Activated naive CD4-positive, alpha-beta T cell treated with anti-CD3 and anti-CD28 coated beads for 36 hours (primary cell): ENCODE results near the gene CDK5RAP3. TPM values are rescaled to one million over a fixed set of nuclear protein-coding genes. Genes with fewer than 3 reads are reported as not detected.
"Not testable (repeated sequence)": the region's sequence is repeated elsewhere in the genome, so short reads cannot be mapped to it uniquely, and the experiment has no call there.

Experiments
- CTCF ChIA-PET: fragments of 350-600 bp; sonication (Branson Sonifier 250); formaldehyde crosslinking; loops from one replicate; lab custom pipeline; 2021; ENCODE audit warnings: antibody characterized with exemption; lab: Charles Lee
- DNase-seq: peaks from one replicate; pipeline ENCODE4 v3.0.0-alpha.2; 2020
- H3K27ac Mint-ChIP-seq: one replicate; pipeline ENCODE4 v1.8.0; 2021; ENCODE audit warnings: mild to moderate bottlenecking, mixed read lengths
- H3K27me3 Mint-ChIP-seq: one replicate; pipeline ENCODE4 v1.8.0; 2021; ENCODE audit warnings: low read depth, mixed read lengths
- H3K36me3 Mint-ChIP-seq: one replicate; pipeline ENCODE4 v1.8.0; 2021; ENCODE audit warnings: low read depth, mixed read lengths
- H3K4me1 Mint-ChIP-seq: one replicate; pipeline ENCODE4 v1.8.0; 2021; ENCODE audit warnings: low read depth, mixed read lengths
- H3K4me3 Mint-ChIP-seq: one replicate; pipeline ENCODE4 v1.8.0; 2021; ENCODE audit warnings: mild to moderate bottlenecking, moderate library complexity, mixed read lengths
- H3K9me3 Mint-ChIP-seq: one replicate; pipeline ENCODE4 v1.8.0; 2021; ENCODE audit warnings: mixed read lengths
- intact Hi-C: fragments of 100-400 bp; cut with micrococcal nuclease; formaldehyde crosslinking; loops from one replicate; pipeline ENCODE4 v1.15.1; 2023
- total RNA-seq, 2 experiments: library from RNA; stranded (reverse); gene quantifications; one replicate each; pipeline ENCODE4 v1.2.3, GENCODE V29; 2021

CDK5RAP3 gene
- total RNA-seq, 2 experiments from 2014 or later, result 174 to 175 TPM

GRCh38 chr17:48004983-48005382, 34.1 kb downstream of the CDK5RAP3 start:
- CTCF ChIA-PET, result interaction anchor here (1.0 to 1.7 kb wide), 2 partner anchors 13 to 29 kb away, joined by 3 to 4 read pairs; no protein-coding TSS in a partner anchor
- no peaks in the 10 kb centered on the region for H3K9me3 Mint-ChIP-seq
- no peak for DNase-seq

GRCh38 chr17:48006936-48007709, 36.2 kb downstream of the CDK5RAP3 start:
- Mint-ChIP-seq H3K27ac (no peak overlapping the region), H3K4me1 (peaks cover 8% of the 10 kb centered on the region), H3K4me3 (no peak overlapping the region), H3K27me3 (peaks cover 31% of the 10 kb centered on the region), H3K36me3 (no peaks in the 10 kb centered on the region), H3K9me3 (no peaks in the 10 kb centered on the region)
- intact Hi-C loops, result no loop called here
- CTCF ChIA-PET, result interaction anchor here (0.6 to 1.7 kb wide), 4 partner anchors 8 to 18 kb away, joined by 3 to 5 read pairs (median 3); no protein-coding TSS in a partner anchor
- no peak for DNase-seq

More at GRCh38 chr17:48004983-48005382, 34.1 kb downstream of the CDK5RAP3 start:
- peaks cover 15% of the 10 kb centered on the region for H3K27me3 Mint-ChIP-seq
- H3K36me3 Mint-ChIP-seq, result no peaks in the 10 kb centered on the region
- intact Hi-C loops, result no loop called here
- no peak overlapping the region for H3K4me3 Mint-ChIP-seq
- peaks cover under 1% of the 10 kb centered on the region for H3K4me1 Mint-ChIP-seq
- no peak overlapping the region for H3K27ac Mint-ChIP-seq

- Mint-ChIP-seq H3K4me1 (peaks cover 12% of the 10 kb centered on the region), H3K27ac (no peak overlapping the region), H3K9me3 (no peaks in the 10 kb centered on the region), H3K27me3 (peaks cover 50% of the 10 kb centered on the region), H3K4me3 (no peak overlapping the region), H3K36me3 (no peaks in the 10 kb centered on the region)
- no peak for DNase-seq
- CTCF ChIA-PET, result interaction anchor here (0.6 to 6.3 kb wide), 6 partner anchors 10 to 169 kb away, joined by 3 to 28 read pairs (median 4); partner anchors contain the start of gene SCRN2
- intact Hi-C loops, result loop anchor here (2.0 to 5.0 kb wide), 2 partner anchors 63 to 113 kb away; partner anchors contain the start of gene SP2
Measured at GRCh38 chr17:48010193-48010592, 39.3 kb downstream of the CDK5RAP3 start.

- H3K27ac Mint-ChIP-seq, result no peak overlapping the region
- peak overlapping the region; percentile 70 for H3K4me3 Mint-ChIP-seq
- DNase-seq, result peak; percentile 72
- intact Hi-C loops, result loop anchor here (1.0 to 5.0 kb wide), 3 partner anchors 63 to 114 kb away; partner anchors contain the start of gene SP2
- CTCF ChIA-PET, result interaction anchor here (0.6 to 6.3 kb wide), 13 partner anchors 11 to 170 kb away, joined by 3 to 28 read pairs (median 4); partner anchors contain the start of gene CDK5RAP3
- peaks cover 50% of the 10 kb centered on the region for H3K27me3 Mint-ChIP-seq
- H3K36me3 Mint-ChIP-seq, result no peaks in the 10 kb centered on the region
- H3K4me1 Mint-ChIP-seq, result peaks cover 12% of the 10 kb centered on the region
- no peaks in the 10 kb centered on the region for H3K9me3 Mint-ChIP-seq
Measured at GRCh38 chr17:48011405-48012150, 40.7 kb downstream of the CDK5RAP3 start.

GRCh38 chr17:48012151-48012520, 41.2 kb downstream of the CDK5RAP3 start:
- H3K9me3 Mint-ChIP-seq, result no peaks in the 10 kb centered on the region
- DNase-seq, result peak; percentile 59
- CTCF ChIA-PET, result interaction anchor here (0.7 to 6.3 kb wide), 6 partner anchors 12 to 171 kb away, joined by 3 to 28 read pairs (median 4); no protein-coding TSS in a partner anchor
- H3K4me3 Mint-ChIP-seq, result peak overlapping the region; percentile 70
- no peak overlapping the region for H3K27ac Mint-ChIP-seq
- intact Hi-C loops, result loop anchor here (5.0 kb wide), 1 partner anchor 115 kb away; the partner anchor contains the start of gene SP2
- H3K4me1 Mint-ChIP-seq, result peaks cover 12% of the 10 kb centered on the region
- peaks cover 49% of the 10 kb centered on the region for H3K27me3 Mint-ChIP-seq
- H3K36me3 Mint-ChIP-seq, result no peaks in the 10 kb centered on the region

GRCh38 chr17:48012654-48013053, 41.7 kb downstream of the CDK5RAP3 start:
- no peaks in the 10 kb centered on the region for H3K36me3 Mint-ChIP-seq
- CTCF ChIA-PET, result interaction anchor here (1.4 to 6.3 kb wide), 3 partner anchors 12 to 66 kb away, joined by 4 to 28 read pairs (median 10); no protein-coding TSS in a partner anchor

GRCh38 chr17:48013876-48014594, 43.1 kb downstream of the CDK5RAP3 start:
- Mint-ChIP-seq H3K27ac (no peak overlapping the region), H3K4me1 (peaks cover 20% of the 10 kb centered on the region), H3K9me3 (no peaks in the 10 kb centered on the region), H3K4me3 (no peak overlapping the region), H3K27me3 (peaks cover 43% of the 10 kb centered on the region), H3K36me3 (no peaks in the 10 kb centered on the region)
- no peak for DNase-seq
- CTCF ChIA-PET, result interaction anchor here (0.6 to 6.3 kb wide), 6 partner anchors 14 to 67 kb away, joined by 3 to 39 read pairs (median 4); no protein-coding TSS in a partner anchor
- intact Hi-C loops, result loop anchor here (5.0 kb wide), 1 partner anchor 117 kb away; the partner anchor contains the start of gene SP2

More at GRCh38 chr17:48012654-48013053, 41.7 kb downstream of the CDK5RAP3 start:
- Mint-ChIP-seq H3K9me3 (no peaks in the 10 kb centered on the region), H3K27me3 (peaks cover 47% of the 10 kb centered on the region), H3K27ac (no peak overlapping the region), H3K4me3 (peak overlapping the region; percentile 70), H3K4me1 (peaks cover 16% of the 10 kb centered on the region)
- intact Hi-C loops, result loop anchor here (5.0 kb wide), 1 partner anchor 115 kb away; the partner anchor contains the start of gene SP2
- no peak for DNase-seq

- no peaks in the 10 kb centered on the region for H3K9me3 Mint-ChIP-seq
- peaks cover 42% of the 10 kb centered on the region for H3K27me3 Mint-ChIP-seq
- H3K27ac Mint-ChIP-seq, result no peak overlapping the region
- H3K4me3 Mint-ChIP-seq, result no peak overlapping the region
- DNase-seq, result no peak
- H3K4me1 Mint-ChIP-seq, result peaks cover 20% of the 10 kb centered on the region
- no peaks in the 10 kb centered on the region for H3K36me3 Mint-ChIP-seq
- CTCF ChIA-PET, result interaction anchor here (0.9 to 6.3 kb wide), 5 partner anchors 14 to 178 kb away, joined by 3 to 39 read pairs (median 4); no protein-coding TSS in a partner anchor
- intact Hi-C loops, result loop anchor here (5.0 kb wide), 1 partner anchor 117 kb away; the partner anchor contains the start of gene SP2
Measured at GRCh38 chr17:48014595-48015111, 43.7 kb downstream of the CDK5RAP3 start.

- no peak for DNase-seq
- Mint-ChIP-seq H3K4me3 (no peak overlapping the region), H3K4me1 (peaks cover 20% of the 10 kb centered on the region), H3K27ac (no peak overlapping the region), H3K27me3 (peaks cover 31% of the 10 kb centered on the region), H3K36me3 (no peaks in the 10 kb centered on the region), H3K9me3 (no peaks in the 10 kb centered on the region)
- intact Hi-C loops, result no loop called here
- CTCF ChIA-PET, result interaction anchor here (0.6 to 5.1 kb wide), 3 partner anchors 9 to 114 kb away, joined by 3 to 39 read pairs (median 4); no protein-coding TSS in a partner anchor
Measured at GRCh38 chr17:48016112-48016511, 45.2 kb downstream of the CDK5RAP3 start.

GRCh38 chr17:48017817-48018158, 46.9 kb downstream of the CDK5RAP3 start:
- CTCF ChIA-PET, result interaction anchor here (0.6 to 5.1 kb wide), 12 partner anchors 12 to 175 kb away, joined by 3 to 39 read pairs (median 5); partner anchors contain the start of gene CDK5RAP3
- H3K36me3 Mint-ChIP-seq, H3K27ac Mint-ChIP-seq, H3K4me3 Mint-ChIP-seq, H3K9me3 Mint-ChIP-seq, H3K4me1 Mint-ChIP-seq, DNase-seq: not testable (repeated sequence)
- peaks cover 23% of the 10 kb centered on the region for H3K27me3 Mint-ChIP-seq
- intact Hi-C loops, result loop anchor here (1.0 to 2.0 kb wide), 2 partner anchors 68 to 177 kb away; partner anchors contain the start of gene SCRN2

GRCh38 chr17:48021934-48022333, 51.0 kb downstream of the CDK5RAP3 start:
- intact Hi-C loops, result loop anchor here (10.0 kb wide), 1 partner anchor 313 kb away; no protein-coding TSS in a partner anchor
- Mint-ChIP-seq H3K9me3 (no peaks in the 10 kb centered on the region), H3K4me3 (no peak overlapping the region), H3K36me3 (no peaks in the 10 kb centered on the region), H3K4me1 (peaks cover 32% of the 10 kb centered on the region), H3K27ac (no peak overlapping the region), H3K27me3 (peaks cover 19% of the 10 kb centered on the region)
- no peak for DNase-seq
- CTCF ChIA-PET, result interaction anchor here (0.6 to 2.6 kb wide), 6 partner anchors 44 to 929 kb away, joined by 3 to 10 read pairs (median 4); no protein-coding TSS in a partner anchor
